Measurements from ENCODE around the gene OSCAR.
A peak's percentile ranks its signal among the peaks of the same experiment; 100 is the strongest.

The OSCAR gene

GRCh38 chr19:54095136-54095858 is 5.3 kb downstream of the OSCAR start:
- Histone ChIP-seq H2AK5ac (ENCODE audit: low read depth, low read length) (peak overlapping the region; percentile 20), H3K27ac (replicated peaks; ENCODE audit: low read length) (no peak overlapping the region), H3K4ac (ENCODE audit: low read length) (peak overlapping the region; percentile 37), H3K9me3 (replicated peaks in 1 of 2; ENCODE audit: control insufficient read depth in 2 of 2, insufficient read depth in 1 of 2, low read depth in 1 of 2, low read length in 2 of 2) (peaks cover 2 to 4% of the 10 kb centered on the region in 2 donors), H3K79me1 (ENCODE audit: low read depth, low read length) (no peaks in the 10 kb centered on the region), H2BK120ac (ENCODE audit: low read depth, low read length) (peak overlapping the region; percentile 93), H3K27me3 (ENCODE audit: control insufficient read depth in 3 of 3, insufficient read depth in 3 of 3, low read depth in 1 of 3, low read length in 3 of 3) (peaks cover 0 to 23% (median 21%) of the 10 kb centered on the region in 3 experiments), H2AFZ (ENCODE audit: low read length) (peak overlapping the region; percentile 97), H2BK15ac (ENCODE audit: low read length) (peak overlapping the region; percentile 98), H3K9ac (ENCODE audit: low read depth, low read length, poor library complexity) (peak overlapping the region; percentile 84), H3K14ac (ENCODE audit: low read length) (peak overlapping the region; percentile 82), H3K18ac (ENCODE audit: low read length) (peak overlapping the region; percentile 99), H3K4me2 (ENCODE audit: insufficient read depth, low read length, poor library complexity, severe bottlenecking) (peak overlapping the region; percentile 73), H2BK12ac (ENCODE audit: low read length) (peak overlapping the region; percentile 30), H4K8ac (ENCODE audit: low read depth, low read length) (peak overlapping the region; percentile 83), H2BK5ac (ENCODE audit: low read length) (peak overlapping the region; percentile 10), H3K4me1 (ENCODE audit: control insufficient read depth in 2 of 2, insufficient read depth in 1 of 2, low read depth in 1 of 2, low read length in 2 of 2) (peaks cover 4 to 5% of the 10 kb centered on the region in 2 donors), H4K91ac (ENCODE audit: low read depth, low read length, poor library complexity) (no peak overlapping the region), H3K4me3 (ENCODE audit: low read length in 2 of 2) (peak overlapping the region; percentile 32 to 78), H3K36me3 (replicated peaks in 1 of 2; ENCODE audit: control insufficient read depth in 2 of 2, insufficient read depth in 2 of 2, low read length in 2 of 2) (no peaks in the 10 kb centered on the region), H3K23ac (ENCODE audit: low read depth, low read length, poor library complexity) (peak overlapping the region; percentile 96)
- no CpG with 5 or more reads among the region's 22 CpGs for WGBS, 2 donors (ENCODE audit: extremely low coverage in 2 of 2, insufficient read length in 2 of 2, insufficient replicate concordance in 1 of 2)
- DNase-seq (ENCODE audit: low spot score): no peak

GRCh38 chr19:54094426-54095000 is 6.1 kb downstream of the OSCAR start:
- H4K91ac ChIP-seq (ENCODE audit: low read depth, low read length, poor library complexity): no peak overlapping the region
- no peak overlapping the region for H3K18ac ChIP-seq (ENCODE audit: low read length)
- no peak overlapping the region for H2AFZ ChIP-seq (ENCODE audit: low read length)
- no peaks in the 10 kb centered on the region for H3K79me1 ChIP-seq (ENCODE audit: low read depth, low read length)
- peaks cover 0 to 23% (median 21%) of the 10 kb centered on the region in 3 experiments for H3K27me3 ChIP-seq (ENCODE audit: control insufficient read depth in 3 of 3, insufficient read depth in 3 of 3, low read depth in 1 of 3, low read length in 3 of 3)
- no peak overlapping the region for H3K4me3 ChIP-seq (ENCODE audit: low read length in 2 of 2)
- no peak for DNase-seq (ENCODE audit: low spot score)
- H2BK120ac ChIP-seq (ENCODE audit: low read depth, low read length): no peak overlapping the region
- H2BK15ac ChIP-seq (ENCODE audit: low read length): no peak overlapping the region
- H3K9ac ChIP-seq (ENCODE audit: low read depth, low read length, poor library complexity): no peak overlapping the region
- WGBS, 2 donors (ENCODE audit: extremely low coverage in 2 of 2, insufficient read length in 2 of 2, insufficient replicate concordance in 1 of 2): no CpG with 5 or more reads among the region's 17 CpGs
- H3K23ac ChIP-seq (ENCODE audit: low read depth, low read length, poor library complexity): no peak overlapping the region
- H2BK12ac ChIP-seq (ENCODE audit: low read length): no peak overlapping the region
- H4K8ac ChIP-seq (ENCODE audit: low read depth, low read length): no peak overlapping the region
- peaks cover 2 to 4% of the 10 kb centered on the region in 2 donors for H3K9me3 ChIP-seq (replicated peaks in 1 of 2; ENCODE audit: control insufficient read depth in 2 of 2, insufficient read depth in 1 of 2, low read depth in 1 of 2, low read length in 2 of 2)
- no peak overlapping the region for H3K14ac ChIP-seq (ENCODE audit: low read length)
- H3K4me1 ChIP-seq (ENCODE audit: control insufficient read depth in 2 of 2, insufficient read depth in 1 of 2, low read depth in 1 of 2, low read length in 2 of 2): peaks cover 5% of the 10 kb centered on the region in 2 donors
- peak overlapping the region; percentile 10 for H2BK5ac ChIP-seq (ENCODE audit: low read length)
- peak overlapping the region; percentile 20 for H2AK5ac ChIP-seq (ENCODE audit: low read depth, low read length)
- no peaks in the 10 kb centered on the region for H3K36me3 ChIP-seq (replicated peaks in 1 of 2; ENCODE audit: control insufficient read depth in 2 of 2, insufficient read depth in 2 of 2, low read length in 2 of 2)
- no peak overlapping the region for H3K27ac ChIP-seq (replicated peaks; ENCODE audit: low read length)
- H3K4ac ChIP-seq (ENCODE audit: low read length): no peak overlapping the region
- no peak overlapping the region for H3K4me2 ChIP-seq (ENCODE audit: insufficient read depth, low read length, poor library complexity, severe bottlenecking)

DNA sequence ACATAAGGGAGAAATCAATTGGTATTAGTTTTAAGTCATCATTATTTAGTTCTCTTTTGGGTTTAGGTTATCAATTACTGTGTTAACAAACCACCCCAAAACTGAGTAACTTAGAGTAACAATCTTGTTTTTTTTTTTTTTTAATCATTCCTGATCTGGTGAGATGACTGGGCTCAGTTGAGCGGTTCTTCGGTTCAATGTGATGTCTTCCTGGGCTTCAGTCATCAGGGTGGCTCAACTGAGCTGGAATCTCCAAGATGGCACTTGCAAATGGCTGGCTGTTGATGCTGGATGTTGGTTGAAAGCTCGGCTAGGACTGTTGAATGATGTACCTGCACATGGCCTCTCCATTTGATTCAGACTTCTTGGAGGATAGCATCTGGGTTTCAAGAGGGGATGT is 16.2 kb downstream of the OSCAR start:
- H4K8ac ChIP-seq (ENCODE audit: low read depth, low read length): no peak overlapping the region
- WGBS, 2 donors (ENCODE audit: extremely low coverage in 2 of 2, insufficient read length in 2 of 2, insufficient replicate concordance in 1 of 2): no CpG with 5 or more reads among the region's 3 CpGs
- H3K9ac ChIP-seq (ENCODE audit: low read depth, low read length, poor library complexity): no peak overlapping the region
- no peaks in the 10 kb centered on the region for H3K36me3 ChIP-seq (replicated peaks in 1 of 2; ENCODE audit: control insufficient read depth in 2 of 2, insufficient read depth in 2 of 2, low read length in 2 of 2)
- no peak for DNase-seq (ENCODE audit: low spot score)
- H4K91ac ChIP-seq (ENCODE audit: low read depth, low read length, poor library complexity): no peak overlapping the region
- no peaks in the 10 kb centered on the region for H3K27me3 ChIP-seq (ENCODE audit: control insufficient read depth in 3 of 3, insufficient read depth in 3 of 3, low read depth in 1 of 3, low read length in 3 of 3)
- H3K4me3 ChIP-seq (ENCODE audit: low read length in 2 of 2): no peak overlapping the region
- no peak overlapping the region for H3K23ac ChIP-seq (ENCODE audit: low read depth, low read length, poor library complexity)
- H3K9me3 ChIP-seq (replicated peaks in 1 of 2; ENCODE audit: control insufficient read depth in 2 of 2, insufficient read depth in 1 of 2, low read depth in 1 of 2, low read length in 2 of 2): peaks cover 7% of the 10 kb centered on the region in 2 donors
- H2AK5ac ChIP-seq (ENCODE audit: low read depth, low read length): no peak overlapping the region
- no peak overlapping the region for H3K27ac ChIP-seq (replicated peaks; ENCODE audit: low read length)
- no peaks in the 10 kb centered on the region for H3K4me1 ChIP-seq (ENCODE audit: control insufficient read depth in 2 of 2, insufficient read depth in 1 of 2, low read depth in 1 of 2, low read length in 2 of 2)
- H2AFZ ChIP-seq (ENCODE audit: low read length): no peak overlapping the region
- no peak overlapping the region for H2BK12ac ChIP-seq (ENCODE audit: low read length)
- H3K4me2 ChIP-seq (ENCODE audit: insufficient read depth, low read length, poor library complexity, severe bottlenecking): no peak overlapping the region
- H2BK120ac ChIP-seq (ENCODE audit: low read depth, low read length): no peak overlapping the region
- no peak overlapping the region for H3K4ac ChIP-seq (ENCODE audit: low read length)
- H3K18ac ChIP-seq (ENCODE audit: low read length): no peak overlapping the region
- no peak overlapping the region for H3K14ac ChIP-seq (ENCODE audit: low read length)
- H3K79me1 ChIP-seq (ENCODE audit: low read depth, low read length): no peaks in the 10 kb centered on the region
- H2BK5ac ChIP-seq (ENCODE audit: low read length): no peak overlapping the region
- no peak overlapping the region for H2BK15ac ChIP-seq (ENCODE audit: low read length)

GRCh38 chr19:54081032-54081431 is 19.6 kb downstream of the OSCAR start, which contains the start of gene TARM1:
Gene TARM1, minus strand, starts transcription at chr19:54081365. Its CDS starts 25 bp downstream, at chr19:54081340.
- Histone ChIP-seq H3K9ac (ENCODE audit: low read depth, low read length, poor library complexity) (no peak within 1 kb of the TSS), H3K23ac (ENCODE audit: low read depth, low read length, poor library complexity) (no peak within 1 kb of the TSS), H2BK5ac (ENCODE audit: low read length) (no peak within 1 kb of the TSS), H2BK120ac (ENCODE audit: low read depth, low read length) (no peak within 1 kb of the TSS), H3K18ac (ENCODE audit: low read length) (no peak within 1 kb of the TSS), H2AK5ac (ENCODE audit: low read depth, low read length) (no peak within 1 kb of the TSS), H3K36me3 (replicated peaks in 1 of 2; ENCODE audit: control insufficient read depth in 2 of 2, insufficient read depth in 2 of 2, low read length in 2 of 2) (no peaks in the 10 kb centered on the region), H2BK15ac (ENCODE audit: low read length) (no peak within 1 kb of the TSS), H4K8ac (ENCODE audit: low read depth, low read length) (no peak within 1 kb of the TSS), H3K79me1 (ENCODE audit: low read depth, low read length) (no peaks in the 10 kb centered on the region), H3K4me2 (ENCODE audit: insufficient read depth, low read length, poor library complexity, severe bottlenecking) (no peak within 1 kb of the TSS), H3K4ac (ENCODE audit: low read length) (no peak within 1 kb of the TSS), H3K14ac (ENCODE audit: low read length) (no peak within 1 kb of the TSS), H2AFZ (ENCODE audit: low read length) (no peak within 1 kb of the TSS), H2BK12ac (ENCODE audit: low read length) (no peak within 1 kb of the TSS), H3K4me1 (ENCODE audit: control insufficient read depth in 2 of 2, insufficient read depth in 1 of 2, low read depth in 1 of 2, low read length in 2 of 2) (no peaks in the 10 kb centered on the region), H3K27me3 (ENCODE audit: control insufficient read depth in 3 of 3, insufficient read depth in 3 of 3, low read depth in 1 of 3, low read length in 3 of 3) (no peaks in the 10 kb centered on the region), H3K9me3 (replicated peaks in 1 of 2; ENCODE audit: control insufficient read depth in 2 of 2, insufficient read depth in 1 of 2, low read depth in 1 of 2, low read length in 2 of 2) (peaks cover 7% of the 10 kb centered on the region in 2 donors), H4K91ac (ENCODE audit: low read depth, low read length, poor library complexity) (no peak within 1 kb of the TSS), H3K4me3 (ENCODE audit: low read length in 2 of 2) (no peak within 1 kb of the TSS), H3K27ac (replicated peaks; ENCODE audit: low read length) (no peak within 1 kb of the TSS)
- WGBS, 2 donors (ENCODE audit: extremely low coverage in 2 of 2, insufficient read length in 2 of 2, insufficient replicate concordance in 1 of 2): no CpG with 5 or more reads among the region's 7 CpGs
- no peak for DNase-seq (ENCODE audit: low spot score)
